Measurements from ENCODE around the gene ATP8B2.

DNA sequence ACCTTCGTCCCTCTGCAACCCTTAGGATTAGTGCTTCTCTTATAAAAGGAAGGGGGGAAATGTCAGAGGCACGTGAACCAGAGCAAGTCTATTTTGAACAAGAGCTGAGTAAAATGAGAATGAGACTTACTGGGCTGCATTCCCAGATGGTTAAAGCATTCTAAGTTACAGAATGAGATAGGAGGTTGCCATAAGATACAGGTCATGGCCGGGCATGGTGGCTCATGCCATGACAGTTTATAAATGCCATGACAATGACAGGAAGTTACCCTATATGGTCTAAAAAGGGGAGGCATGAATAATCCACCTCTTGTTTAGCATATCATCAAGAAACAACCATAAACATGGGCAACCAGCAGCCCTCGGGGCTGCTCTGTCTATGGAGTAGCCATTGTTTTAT, 6.9 kb upstream of the ATP8B2 start:
- TF ChIP-seq, protein P1, sequence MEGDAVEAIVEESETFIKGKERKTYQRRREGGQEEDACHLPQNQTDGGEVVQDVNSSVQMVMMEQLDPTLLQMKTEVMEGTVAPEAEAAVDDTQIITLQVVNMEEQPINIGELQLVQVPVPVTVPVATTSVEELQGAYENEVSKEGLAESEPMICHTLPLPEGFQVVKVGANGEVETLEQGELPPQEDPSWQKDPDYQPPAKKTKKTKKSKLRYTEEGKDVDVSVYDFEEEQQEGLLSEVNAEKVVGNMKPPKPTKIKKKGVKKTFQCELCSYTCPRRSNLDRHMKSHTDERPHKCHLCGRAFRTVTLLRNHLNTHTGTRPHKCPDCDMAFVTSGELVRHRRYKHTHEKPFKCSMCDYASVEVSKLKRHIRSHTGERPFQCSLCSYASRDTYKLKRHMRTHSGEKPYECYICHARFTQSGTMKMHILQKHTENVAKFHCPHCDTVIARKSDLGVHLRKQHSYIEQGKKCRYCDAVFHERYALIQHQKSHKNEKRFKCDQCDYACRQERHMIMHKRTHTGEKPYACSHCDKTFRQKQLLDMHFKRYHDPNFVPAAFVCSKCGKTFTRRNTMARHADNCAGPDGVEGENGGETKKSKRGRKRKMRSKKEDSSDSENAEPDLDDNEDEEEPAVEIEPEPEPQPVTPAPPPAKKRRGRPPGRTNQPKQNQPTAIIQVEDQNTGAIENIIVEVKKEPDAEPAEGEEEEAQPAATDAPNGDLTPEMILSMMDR (IDR thresholded peaks at IDR 0.05; ENCODE audit: insufficient read depth, low read depth, low read length): no peak
- no peak for TF ChIP-seq EZH2 (IDR thresholded peaks at IDR 0.05; ENCODE audit: insufficient read depth, low read length)

Measured in astrocyte (in vitro differentiated cells and primary cell).